ENCODE results near the gene CC2D2A.

The CC2D2A gene

DNA sequence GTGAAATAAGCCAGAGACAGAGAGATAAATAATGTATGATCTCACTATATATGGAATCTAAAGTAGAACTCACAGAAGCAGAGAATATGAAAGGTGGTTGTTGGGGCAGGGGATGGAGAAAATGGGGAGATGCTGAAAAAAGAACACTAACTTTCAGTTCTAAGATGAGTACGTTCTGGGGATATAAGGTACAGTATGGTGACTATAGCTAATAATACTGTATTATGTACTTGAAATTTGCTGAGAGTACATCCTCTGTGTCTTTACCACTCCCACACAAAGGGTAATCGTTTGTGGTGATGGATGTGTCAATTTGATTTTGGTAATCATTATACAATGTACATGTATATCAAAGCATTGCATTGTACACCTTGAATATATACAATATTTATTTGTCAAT, 178.9 kb downstream of the CC2D2A start:
- DNase-seq (ENCODE audit: low read depth in 2 of 2) = no peak

- DNase-seq (ENCODE audit: low read depth in 2 of 2) = peak in 1 of 2 donors; percentile 43
Observed at GRCh38 chr4:15649914-15650545, 180.3 kb downstream of the CC2D2A start.

Measured in activated CD4-positive, alpha-beta T cell treated with anti-CD3 and anti-CD28 coated beads for 24 hours (primary cell).